HG03095 (cell line): ENCODE measurements around the gene ZSWIM6.

Experiments
- ATAC-seq: cut with Tn5 transposase; IDR thresholded peaks from one replicate; pipeline ENCODE4 v1.9.1; 2021; ENCODE audit warnings: moderate library complexity; ENCODE audit not compliant: unreplicated experiment

Gene ZSWIM6

GRCh38 chr5:61438298-61438970, 106.4 kb downstream of the ZSWIM6 start:
- ATAC-seq = no peak

GRCh38 chr5:61440086-61440485, 108.0 kb downstream of the ZSWIM6 start:
- no peak for ATAC-seq

DNA sequence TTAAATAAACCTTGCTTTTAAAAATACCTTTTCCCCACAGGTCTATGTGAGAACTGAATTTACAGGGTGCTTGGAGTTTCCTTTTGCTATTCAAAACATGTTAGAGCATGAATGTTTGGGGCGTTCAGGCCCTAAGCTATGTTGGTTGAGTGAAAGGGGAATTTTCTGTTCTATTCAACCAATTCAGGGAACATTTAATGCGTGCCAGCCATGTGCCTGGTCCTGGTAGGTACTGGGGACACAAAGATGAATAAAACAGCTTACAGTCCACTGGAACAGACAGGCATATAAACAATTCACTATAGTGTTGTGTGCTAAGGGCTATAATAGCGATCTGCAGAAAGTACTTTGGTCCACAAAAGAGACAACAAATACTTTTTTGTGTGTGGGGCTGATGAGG, 108.5 kb downstream of the ZSWIM6 start:
- ATAC-seq = no peak

DNA sequence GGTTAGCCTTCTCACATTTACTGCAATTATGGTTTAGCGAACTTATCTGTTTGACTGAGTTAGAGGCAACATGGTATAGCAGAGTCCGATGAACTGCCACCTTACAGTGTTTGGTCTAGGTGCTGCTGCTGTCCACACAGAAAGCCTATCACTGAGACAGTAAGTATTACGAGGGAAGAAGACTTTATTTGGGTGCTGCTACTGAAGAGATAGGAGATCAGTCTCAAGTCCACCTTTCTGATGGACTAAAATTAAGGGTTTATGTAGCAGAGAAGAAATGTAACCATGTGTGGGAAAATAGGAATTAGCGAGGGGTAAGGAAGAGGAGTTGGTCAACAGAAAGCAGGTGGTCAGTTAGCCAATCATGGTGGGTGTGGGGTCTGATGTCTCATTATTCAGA, 109.7 kb downstream of the ZSWIM6 start:
- no peak for ATAC-seq

DNA sequence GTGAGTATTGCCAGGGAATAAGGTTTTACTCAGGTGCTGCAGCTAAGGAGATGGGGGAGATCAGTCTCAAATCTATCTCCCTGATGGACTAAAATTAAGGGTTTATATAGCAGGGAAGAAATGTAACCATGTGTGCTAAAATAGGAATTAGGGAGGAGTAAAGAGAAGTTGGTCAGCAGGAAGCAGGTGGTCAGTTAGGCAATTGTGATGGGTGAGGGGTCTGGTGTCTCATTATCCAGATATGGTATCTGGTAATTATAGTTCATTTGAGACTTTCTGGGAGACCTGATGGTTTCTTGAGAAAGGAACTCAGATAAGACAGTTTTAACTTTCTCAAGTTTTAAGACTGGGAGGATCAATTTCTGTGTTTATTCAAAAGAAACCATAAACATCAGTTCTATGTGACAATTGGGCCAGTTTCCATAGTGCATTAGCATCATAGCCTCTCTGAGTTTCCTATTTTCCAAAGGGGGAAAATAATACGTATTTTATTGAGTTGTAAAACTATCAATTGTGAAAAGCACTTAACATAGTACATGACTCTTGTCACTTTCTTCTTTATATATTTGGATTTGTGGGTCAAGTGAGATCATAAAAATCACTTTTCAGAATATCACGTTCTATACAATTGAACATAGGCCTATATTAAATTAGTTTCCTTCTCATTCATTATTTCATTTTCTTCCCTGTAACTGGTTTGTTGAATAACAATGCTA, 115.9 kb downstream of the ZSWIM6 start:
- no peak for ATAC-seq

GRCh38 chr5:61449804-61450492, 117.9 kb downstream of the ZSWIM6 start:
- no peak for ATAC-seq

GRCh38 chr5:61450493-61451279, 118.6 kb downstream of the ZSWIM6 start:
- ATAC-seq = no peak

DNA sequence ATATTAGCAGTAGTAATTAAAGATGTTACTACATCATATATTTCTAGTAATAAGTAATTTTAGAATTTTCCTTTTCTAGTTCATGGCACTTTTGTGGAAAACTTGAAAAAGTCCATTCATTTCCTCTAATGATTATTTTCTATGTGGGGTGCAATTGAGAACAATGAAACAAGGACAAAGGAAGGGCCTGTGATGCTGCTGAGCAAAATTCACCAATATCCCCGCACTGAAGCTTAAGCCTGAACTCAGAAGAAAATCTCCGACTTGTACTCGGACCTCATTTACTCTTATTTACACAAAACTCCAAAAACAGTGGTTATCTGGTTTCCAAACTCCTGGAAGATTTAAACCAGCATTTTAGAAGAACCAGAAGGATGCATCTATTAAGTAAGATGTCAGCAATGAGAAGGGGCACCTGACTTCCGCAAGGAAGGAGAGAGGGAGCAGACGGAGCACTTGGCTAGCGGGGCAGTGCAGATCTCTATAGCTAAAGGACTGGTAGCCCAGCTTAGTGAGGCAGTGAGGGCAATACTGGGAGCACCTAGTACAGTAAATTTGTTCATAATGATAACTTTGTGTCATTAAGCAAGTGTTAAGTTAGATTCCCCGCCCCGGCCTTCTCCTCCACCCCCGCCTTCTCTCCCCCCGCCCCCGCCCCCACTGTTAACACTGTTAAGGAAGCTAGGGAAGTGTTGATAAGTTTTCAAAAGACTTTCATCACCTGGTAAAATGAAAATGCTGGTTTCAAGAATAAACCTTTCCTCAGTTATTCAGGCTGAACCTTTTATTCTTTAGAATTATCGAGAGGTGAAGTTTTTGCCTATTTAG, 123.3 kb downstream of the ZSWIM6 start:
- no peak for ATAC-seq

- no peak for ATAC-seq
These were observed 128.4 kb downstream of the ZSWIM6 start for GRCh38 chr5:61460471-61460870.

- no peak for ATAC-seq
These were observed 129.4 kb downstream of the ZSWIM6 start for GRCh38 chr5:61461417-61461816.

DNA sequence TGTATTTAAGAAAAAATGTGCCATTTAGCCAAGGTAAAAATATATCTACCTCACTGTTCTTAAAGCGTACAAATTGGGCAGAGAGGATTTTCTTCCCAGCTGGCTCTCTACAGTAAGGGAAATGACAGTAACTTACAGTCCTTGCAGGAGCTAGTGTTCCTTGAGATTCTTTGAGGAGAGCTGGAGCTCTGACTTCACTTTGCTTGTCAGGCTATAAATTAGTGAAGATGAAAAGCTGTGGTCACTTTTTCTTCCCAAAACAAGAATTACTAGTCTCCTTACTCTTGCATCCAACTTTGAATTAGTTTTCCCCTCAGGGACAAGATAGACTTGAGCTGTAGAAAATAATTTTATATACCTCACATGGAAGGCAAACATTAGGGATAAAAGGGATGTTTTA, 129.9 kb downstream of the ZSWIM6 start:
- ATAC-seq = no peak

DNA sequence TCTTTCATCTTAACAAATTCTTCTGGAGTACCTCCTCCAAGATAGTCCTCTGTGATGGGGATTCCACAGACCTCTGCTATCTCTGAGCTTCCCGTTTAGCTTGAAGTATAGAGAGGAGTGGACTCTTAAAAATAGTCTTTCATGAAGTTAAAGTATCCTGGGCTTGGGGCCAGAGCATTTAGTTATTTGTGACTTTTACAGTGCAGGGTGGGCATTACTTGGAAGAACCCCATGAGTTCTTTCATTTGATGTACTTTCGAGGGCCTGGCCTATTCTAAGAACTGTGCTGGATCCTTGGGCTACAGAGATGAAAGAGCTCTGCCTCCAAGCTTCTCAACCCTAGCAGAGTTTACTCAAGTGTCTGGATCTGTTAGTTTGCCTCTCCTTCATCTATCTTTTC, 131.5 kb downstream of the ZSWIM6 start:
- no peak for ATAC-seq

DNA sequence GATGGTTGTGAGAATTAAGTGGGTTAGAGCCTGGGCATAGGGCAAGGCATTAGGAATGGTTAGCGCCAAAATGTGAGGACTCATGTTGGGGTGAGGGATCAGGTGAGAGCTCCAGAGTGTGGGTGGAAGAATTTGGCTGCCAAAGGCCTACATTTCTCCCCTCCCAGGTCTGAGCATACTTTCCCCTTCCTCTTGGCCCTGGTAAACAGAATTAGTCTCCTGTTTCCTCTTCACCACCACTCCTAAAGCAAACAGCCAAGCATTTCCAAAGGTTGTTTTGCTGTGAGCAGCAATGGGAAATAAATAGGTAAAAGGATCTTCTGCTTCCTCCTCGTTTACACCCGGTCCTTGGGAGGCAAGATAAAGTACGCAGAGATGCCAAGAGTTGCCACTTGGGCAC, 132.5 kb downstream of the ZSWIM6 start:
- no peak for ATAC-seq

- no peak for ATAC-seq
These were observed 133.0 kb downstream of the ZSWIM6 start for GRCh38 chr5:61465066-61465465.

DNA sequence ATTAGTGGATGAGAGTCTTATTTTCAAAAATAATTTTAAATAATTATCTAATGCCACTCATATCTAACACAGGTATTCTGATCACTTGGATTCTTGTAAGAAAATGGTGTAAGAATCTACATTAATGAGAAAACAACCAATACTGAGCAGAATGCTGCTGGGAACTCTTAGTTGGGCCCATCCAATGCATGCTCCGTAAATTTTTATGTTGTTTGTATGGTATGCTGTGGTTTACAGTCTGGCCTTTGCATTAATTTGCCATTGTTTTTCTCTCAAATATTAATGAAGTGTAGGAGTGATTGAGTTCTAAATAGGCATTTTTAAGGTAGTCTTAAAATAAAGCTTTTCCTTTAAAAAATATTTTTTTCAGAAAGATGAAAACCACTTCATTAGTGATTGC, 133.4 kb downstream of the ZSWIM6 start:
- ATAC-seq = no peak

- ATAC-seq = no peak
These were observed 134.0 kb downstream of the ZSWIM6 start for GRCh38 chr5:61466017-61466416.

- ATAC-seq = no peak
These were observed 135.9 kb downstream of the ZSWIM6 start for GRCh38 chr5:61467766-61468482.

- no peak for ATAC-seq
These were observed 136.4 kb downstream of the ZSWIM6 start for GRCh38 chr5:61468483-61468865.

DNA sequence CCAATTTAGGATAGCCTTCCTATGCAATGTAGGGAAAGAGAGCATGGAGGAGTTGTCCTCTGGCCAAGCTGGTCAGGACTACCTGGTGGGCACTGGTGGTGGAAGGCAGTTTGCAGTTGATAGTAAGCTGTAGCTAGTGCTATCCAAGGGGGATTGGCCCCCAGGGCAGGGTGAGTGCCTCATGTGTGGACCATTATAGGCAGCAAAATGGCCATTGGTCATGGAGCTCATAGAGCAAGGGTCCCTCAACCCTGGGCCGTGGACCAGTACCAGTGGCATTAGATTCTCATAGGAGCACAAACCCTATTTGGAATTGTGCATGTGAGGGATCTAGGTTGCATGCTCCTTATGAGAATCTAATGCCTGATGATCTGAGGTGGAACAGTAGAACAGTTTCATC, 139.3 kb downstream of the ZSWIM6 start:
- ATAC-seq = no peak
